Head of caudate nucleus (tissue), 42 donors: ENCODE results near the gene SLC9A5.

ENCODE experiments used
- DNase-seq, 42 donors: peaks; one replicate each; pipeline versions ENCODE4 v3.0.0 to v3.0.0-alpha.2; 2020 to 2021; ENCODE audit warnings: mixed read lengths in 7 of 42
- intact Hi-C: fragments of 100-400 bp; cut with DNase I; formaldehyde crosslinking; loops from one replicate; pipeline ENCODE4 v1.15.0; 2022

The SLC9A5 gene

GRCh38 chr16:67270931-67271338 is 22.2 kb downstream of the SLC9A5 start:
- intact Hi-C loops: no loop called here

GRCh38 chr16:67271446-67271845 is 22.7 kb downstream of the SLC9A5 start:
- no peak for DNase-seq
- intact Hi-C loops: no loop called here

More at GRCh38 chr16:67270931-67271338, 22.2 kb downstream of the SLC9A5 start:
- no peak for DNase-seq

DNA sequence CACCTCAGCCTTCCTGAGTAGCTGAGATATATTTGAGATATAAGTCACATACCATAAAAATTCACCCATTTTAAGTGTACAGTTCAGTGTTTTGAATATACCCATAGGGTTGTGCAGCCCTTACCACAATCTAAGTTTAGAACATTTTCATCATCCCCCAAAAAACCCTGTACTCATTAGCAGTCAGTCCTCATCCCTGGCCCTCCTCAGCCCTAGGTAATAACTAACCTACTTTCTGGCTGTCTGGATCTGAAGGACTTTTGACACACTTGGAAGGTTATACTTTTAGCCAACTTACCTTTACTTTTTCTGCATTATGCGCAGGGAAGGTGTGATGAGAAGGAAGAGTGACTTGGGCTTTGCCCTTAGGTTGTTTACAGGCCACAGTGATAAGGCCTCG is 26.5 kb downstream of the SLC9A5 start:
- DNase-seq: no peak
- intact Hi-C loops: no loop called here

GRCh38 chr16:67277294-67277998 is 28.7 kb downstream of the SLC9A5 start:
- DNase-seq: peak in 1 of 42 donors; percentile 16
- intact Hi-C loops: no loop called here

DNA sequence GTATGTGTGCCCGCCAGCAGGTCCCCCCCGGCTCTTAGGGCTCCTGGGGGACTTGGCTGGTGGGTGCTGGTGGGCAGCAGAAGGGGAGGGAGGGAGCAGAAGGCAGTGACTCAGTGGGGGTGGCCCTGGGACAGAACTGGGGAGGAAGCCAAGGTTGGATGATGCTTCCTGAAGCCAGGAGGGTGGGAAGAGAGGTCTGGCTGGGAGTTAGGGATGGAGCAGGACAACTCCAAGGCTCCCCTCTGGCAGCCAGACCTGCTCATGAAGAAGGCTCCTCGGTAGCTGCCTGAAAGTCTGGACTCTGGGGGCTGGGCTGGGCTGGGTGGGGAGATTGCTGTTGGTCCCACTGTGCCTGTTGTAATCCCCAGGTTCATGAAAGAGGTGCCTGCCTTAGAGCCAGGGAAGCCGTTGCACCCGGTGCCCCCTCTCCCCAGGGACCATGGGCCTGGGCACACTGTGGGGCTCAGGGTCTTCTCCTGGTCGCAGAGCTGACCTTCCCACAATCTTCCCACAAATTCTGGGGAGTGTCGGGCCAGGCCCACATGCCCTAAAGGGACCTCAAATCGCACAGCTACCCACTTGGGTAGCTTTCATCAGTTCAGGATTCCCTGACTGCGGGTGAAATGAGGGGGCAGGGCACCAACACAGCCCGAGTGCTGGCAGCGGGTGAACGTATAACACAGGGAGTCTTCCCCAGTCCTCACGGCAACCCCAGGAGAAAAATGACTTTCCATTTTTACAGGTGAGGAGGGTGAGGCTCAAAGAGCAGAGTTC is 29.4 kb downstream of the SLC9A5 start:
- intact Hi-C loops: no loop called here
- DNase-seq: no peak

DNA sequence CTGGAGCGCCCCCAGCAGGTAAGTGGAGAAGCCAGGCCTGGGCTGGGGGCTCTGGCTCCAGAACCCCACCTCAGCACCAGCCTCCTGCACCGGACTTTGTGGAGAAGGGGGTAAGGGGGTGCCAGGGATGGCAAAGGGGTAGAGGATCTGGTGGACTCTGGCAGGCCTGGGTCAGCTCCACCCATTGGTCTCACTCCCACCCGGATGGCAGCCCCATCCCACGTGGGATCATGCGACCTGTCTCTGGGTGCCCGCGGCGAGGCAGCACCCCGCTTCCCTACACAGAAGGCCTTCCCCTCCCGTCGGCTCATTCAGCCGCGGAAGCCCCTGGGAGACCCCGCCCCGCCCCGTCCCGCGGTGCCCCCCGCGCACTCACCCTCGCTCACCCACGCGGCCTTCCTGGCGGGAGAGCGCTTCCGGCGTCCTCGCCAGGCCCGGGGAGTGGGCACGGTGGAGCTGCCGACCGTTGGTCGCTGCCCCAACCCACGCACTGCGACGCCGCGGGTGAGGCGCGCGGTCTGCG is 30.1 kb downstream of the SLC9A5 start:
- intact Hi-C loops: no loop called here
- peak in 6 of 42 donors; percentile 11 to 39 (median 19) for DNase-seq

DNA sequence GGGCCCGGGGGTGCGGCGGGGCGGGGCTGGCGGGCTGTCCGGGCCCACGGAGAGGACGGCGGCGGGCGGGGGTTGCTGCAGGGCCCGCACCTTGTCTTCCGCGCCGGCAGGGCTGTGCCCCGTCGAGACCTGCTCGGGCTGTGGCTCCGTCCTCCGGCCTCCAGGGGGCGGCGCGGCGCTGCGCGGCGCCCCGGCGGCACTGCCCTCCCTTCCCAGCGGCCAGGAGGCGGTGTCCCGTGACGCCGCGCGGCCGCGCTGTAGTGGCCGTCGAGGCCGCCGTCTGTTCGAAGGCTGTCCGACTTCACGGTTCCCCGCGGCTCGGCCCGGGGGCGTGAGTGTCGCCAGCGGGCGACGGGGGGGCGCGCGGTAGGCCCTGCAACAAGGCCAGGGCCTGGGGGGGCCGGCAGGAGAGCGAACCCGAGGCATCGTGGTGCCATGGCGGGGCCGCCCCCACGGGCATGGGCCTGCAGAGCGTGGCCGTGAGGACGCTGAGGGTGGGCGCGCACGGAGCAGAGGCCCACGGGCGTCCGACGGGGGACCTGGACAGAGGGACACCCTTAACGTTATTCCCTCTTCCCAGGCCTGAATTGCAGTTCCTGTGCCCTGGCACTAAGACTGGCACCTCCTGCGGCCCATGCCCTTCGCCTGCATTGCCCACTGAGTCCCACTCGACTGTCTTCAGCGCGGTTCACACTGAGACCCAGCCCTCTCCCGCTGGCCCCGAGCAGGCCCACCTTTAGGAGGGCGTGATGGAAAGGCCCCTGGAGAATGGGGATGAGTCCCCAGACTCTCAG is 30.7 kb downstream of the SLC9A5 start, which contains the start of gene PLEKHG4:
TSS of gene PLEKHG4 (plus strand) at position 237 of the 794 bp plus-strand sequence. CDS start at position 750, 513 bp downstream.
- intact Hi-C loops: no loop called here
- peak in 38 of 42 donors; percentile 16 to 77 (median 50) for DNase-seq

GRCh38 chr16:67280090-67281015 is 31.6 kb downstream of the SLC9A5 start:
- no peak for DNase-seq
- intact Hi-C loops: no loop called here

DNA sequence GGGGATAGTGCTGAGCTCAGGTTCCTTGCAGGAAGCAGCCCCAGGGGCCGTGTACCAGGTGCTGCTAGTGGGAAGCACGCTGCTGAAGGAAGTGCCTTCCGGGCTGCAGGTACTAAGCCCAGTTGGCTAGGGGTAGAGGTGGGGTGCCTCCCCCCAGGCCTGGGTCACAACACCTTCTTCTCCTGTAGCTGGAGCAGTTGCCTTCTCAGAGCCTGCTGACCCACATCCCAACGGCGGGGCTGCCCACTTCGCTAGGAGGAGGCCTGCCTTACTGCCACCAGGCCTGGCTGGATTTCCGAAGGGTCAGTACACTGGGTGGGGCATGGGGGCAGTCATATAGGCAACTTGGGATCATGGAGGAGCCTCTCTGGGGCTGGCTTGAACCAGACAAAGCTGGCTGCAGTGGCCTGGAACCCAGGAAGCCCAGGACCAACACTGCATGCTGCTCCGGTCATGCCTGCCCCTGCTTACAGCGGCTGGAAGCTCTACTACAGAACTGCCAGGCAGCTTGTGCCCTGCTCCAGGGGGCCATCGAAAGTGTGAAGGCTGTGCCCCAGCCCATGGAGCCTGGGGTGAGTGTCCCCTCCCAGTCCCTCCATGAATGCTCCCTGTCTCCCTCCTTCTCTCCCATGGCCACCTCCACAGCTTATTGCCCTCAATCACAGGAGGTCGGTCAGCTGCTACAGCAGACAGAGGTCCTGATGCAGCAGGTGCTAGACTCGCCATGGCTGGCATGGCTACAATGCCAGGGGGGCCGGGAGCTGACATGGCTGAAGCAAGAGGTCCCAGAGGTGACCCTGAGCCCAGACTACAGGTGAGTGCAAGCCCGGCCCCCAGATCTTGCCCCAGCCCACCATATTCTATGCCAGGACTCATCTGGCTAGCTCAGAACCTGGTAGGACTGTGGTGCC is 33.0 kb downstream of the SLC9A5 start:
- intact Hi-C loops: no loop called here
- DNase-seq: no peak

DNA sequence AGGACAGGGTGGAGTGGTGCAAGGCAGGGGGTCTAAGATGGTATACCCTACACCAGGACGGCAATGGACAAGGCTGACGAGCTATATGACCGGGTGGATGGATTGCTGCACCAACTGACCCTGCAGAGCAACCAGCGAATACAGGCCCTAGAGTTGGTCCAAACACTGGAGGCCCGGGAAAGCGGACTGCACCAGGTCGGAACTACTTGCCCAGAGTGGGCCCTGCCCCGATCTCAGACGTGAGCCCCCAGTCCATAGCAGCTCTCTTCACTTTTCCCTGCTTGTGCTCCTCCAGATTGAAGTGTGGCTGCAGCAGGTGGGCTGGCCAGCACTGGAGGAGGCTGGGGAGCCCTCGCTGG is 33.6 kb downstream of the SLC9A5 start:
- DNase-seq: no peak
- intact Hi-C loops: no loop called here

DNA sequence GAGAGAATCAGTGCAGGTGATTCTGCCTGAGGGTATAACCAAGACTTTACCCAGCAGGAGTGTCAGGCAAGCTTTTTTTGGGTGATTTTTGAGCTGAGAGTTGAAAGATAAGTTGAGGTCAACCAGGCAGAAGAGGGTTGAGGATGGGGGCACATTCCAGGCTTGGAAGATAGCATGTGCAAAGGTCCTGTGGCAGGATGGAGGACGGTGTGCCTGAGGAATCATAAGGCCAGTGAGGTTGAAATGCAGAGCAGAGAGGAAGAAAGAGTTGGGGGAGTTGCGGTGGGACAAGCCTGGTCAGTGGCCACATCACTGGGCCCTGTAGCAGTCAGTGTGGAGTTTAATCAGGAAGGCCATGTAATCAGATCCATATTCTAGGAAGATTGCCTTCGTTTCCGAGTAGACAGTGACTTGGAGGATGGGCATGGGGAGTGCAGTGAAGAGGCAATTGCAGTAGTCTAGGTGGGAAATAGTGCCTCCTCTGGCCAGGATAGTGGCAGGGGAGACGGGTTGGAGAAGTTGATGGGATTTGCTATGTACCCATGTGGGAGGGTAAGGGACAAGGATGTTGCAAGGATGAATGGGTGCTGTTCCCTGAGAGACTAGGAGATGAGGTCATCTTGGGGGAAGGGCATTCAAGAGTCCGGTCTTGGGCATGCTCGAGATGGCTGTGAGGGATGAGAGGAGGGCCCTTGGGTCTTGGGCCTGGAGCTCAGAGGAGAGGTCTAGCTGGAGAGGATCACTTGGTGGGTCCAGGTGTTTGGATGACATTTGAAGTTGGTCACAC is 34.5 kb downstream of the SLC9A5 start:
- no peak for DNase-seq
- intact Hi-C loops: no loop called here

GRCh38 chr16:67283826-67284555 is 35.2 kb downstream of the SLC9A5 start:
- intact Hi-C loops: no loop called here

GRCh38 chr16:67284699-67285646 is 36.2 kb downstream of the SLC9A5 start:
- intact Hi-C loops: no loop called here
- DNase-seq: peak in 37 of 42 donors; percentile 11 to 66 (median 35)

More at GRCh38 chr16:67283826-67284555, 35.2 kb downstream of the SLC9A5 start:
- no peak for DNase-seq

- intact Hi-C loops: no loop called here
- DNase-seq: no peak
These were observed 37.9 kb downstream of the SLC9A5 start for GRCh38 chr16:67286441-67287235.
